Stimulated activated CD8-positive, alpha-beta memory T cell treated with anti-CD3 and anti-CD28 coated beads, Interleukin-12 subunit alpha, Interleukin-12 subunit beta, amount 100 ng/mL, for 1 hour (primary cell): ENCODE results near the gene ABR.
"Not testable (repeated sequence)": the region's sequence is repeated elsewhere in the genome, so short reads cannot be mapped to it uniquely, and the experiment has no call there.

Source experiments
- DNase-seq: peaks from one replicate; pipeline ENCODE4 v3.0.0-alpha.2; 2020; ENCODE audit warnings: low read depth

ABR gene

DNA sequence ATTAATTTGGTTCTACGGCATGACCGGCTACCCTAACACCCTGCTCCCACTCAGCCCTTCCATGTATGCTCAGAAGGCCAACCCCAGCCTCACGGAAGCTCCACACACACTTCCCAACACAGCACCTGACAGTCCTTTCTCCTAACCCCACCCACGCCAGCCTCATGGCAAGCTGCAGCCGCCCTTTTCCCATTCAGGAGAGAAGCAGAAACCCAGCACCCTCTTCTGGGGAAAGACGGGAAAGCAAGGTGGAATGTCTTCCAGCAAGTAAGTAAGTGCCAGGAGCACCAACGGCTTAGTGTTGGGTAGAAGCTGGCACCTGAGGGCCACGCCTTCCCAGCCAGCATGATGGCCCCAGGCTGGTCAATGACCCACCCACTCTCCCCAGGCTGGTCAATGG, 32.1 kb downstream of the ABR start:
- DNase-seq, result no peak

DNA sequence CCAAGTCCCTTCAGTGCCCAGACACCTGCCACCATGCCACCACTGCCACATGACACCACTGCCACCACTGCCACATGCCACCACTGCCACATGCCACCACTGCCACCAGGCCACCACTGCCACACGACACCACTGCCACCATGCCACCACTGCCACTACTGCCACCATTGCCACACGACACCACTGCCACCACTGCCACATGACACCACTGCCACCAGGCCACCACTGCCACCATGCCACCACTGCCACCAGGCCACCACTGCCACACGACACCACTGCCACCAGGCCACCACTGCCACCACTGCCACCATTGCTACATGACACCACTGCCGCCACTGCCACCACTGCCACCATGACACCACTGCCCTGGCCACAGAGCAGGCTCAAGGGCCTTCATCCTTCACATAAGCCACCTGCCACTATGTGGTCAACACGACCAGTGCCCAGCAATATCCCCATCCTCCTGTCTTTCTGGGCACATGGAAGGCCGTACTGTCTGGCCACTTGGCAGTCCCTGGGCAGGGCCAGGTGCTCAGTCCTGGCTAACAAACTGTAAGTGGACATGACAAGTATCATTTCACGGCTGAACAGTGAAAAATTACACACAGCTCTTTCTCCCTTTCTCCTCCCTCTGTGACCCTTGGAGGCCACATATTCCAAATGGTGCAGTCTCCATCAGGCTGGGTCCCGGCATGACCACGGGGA, 33.1 kb downstream of the ABR start:
- DNase-seq, result no peak

DNA sequence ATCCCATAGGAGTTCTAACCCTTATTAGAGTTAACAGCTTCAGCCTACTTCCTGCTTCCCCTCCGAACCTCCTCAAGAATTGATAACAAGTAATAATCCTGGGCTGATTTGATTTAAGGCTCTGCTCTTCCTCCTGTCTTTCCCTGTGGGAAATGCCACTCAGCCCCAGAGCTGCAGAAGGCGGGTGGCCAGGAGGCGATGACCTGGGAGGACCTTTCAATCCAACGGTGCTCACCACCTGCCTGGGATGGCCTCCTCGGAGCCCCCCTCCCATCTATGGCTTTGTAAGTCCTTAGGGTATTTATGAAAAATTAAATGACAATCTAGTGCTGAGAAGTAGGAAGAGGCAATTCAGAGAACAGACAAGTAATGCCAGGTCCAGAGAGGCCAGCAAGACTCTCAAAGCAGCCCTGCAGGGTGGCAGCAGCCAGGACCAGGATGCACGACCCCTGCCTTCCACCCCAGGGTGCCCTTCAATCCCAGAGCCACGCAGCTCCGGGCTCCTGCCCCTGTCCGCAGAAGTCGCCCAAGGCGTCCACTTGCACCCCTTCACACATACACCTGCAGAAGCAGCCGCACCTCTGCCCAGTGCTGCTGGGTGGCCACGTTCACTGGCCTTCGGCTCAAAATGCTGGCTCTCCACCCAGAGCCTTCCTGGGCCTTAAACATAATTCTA, 34.3 kb downstream of the ABR start:
- no peak for DNase-seq

DNA sequence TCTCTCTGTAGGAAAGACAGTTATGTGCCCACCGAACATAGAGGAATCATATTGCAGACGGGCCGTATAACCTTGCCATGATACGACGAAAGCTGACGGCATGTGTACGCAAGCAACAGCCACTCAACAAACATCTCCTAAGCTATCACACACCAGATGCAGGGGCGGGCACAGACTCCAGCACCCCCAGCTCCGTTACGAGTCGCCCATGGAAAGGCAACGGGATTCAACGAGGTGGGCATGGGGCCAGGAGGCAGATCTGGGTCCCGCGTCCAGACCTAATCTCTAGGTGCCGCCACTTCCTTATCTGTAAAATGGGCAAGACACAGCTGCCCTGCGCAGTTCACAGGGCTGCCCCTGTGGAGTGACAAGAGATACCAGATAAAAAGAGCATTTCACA, 35.6 kb downstream of the ABR start:
- DNase-seq, result no peak

DNA sequence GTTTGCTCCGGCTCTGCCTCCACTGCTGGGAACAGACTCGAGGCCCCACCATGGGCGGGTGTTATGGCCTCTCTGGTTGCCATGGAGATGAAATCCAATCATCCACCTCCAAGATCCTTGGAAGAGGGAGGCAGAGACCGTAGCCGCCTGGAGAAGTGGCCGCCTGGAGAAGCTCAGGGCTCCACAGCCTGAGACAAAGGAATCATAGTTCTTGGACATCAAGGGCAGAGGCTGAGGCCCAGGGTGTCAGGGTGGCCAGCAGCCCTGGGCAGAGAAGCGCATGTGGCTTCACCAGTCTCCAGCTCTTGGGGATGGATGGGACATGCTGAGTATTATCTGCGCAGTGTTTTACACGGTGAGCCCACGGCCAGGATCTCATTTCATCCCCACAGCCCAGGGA, 36.2 kb downstream of the ABR start:
- no peak for DNase-seq

DNA sequence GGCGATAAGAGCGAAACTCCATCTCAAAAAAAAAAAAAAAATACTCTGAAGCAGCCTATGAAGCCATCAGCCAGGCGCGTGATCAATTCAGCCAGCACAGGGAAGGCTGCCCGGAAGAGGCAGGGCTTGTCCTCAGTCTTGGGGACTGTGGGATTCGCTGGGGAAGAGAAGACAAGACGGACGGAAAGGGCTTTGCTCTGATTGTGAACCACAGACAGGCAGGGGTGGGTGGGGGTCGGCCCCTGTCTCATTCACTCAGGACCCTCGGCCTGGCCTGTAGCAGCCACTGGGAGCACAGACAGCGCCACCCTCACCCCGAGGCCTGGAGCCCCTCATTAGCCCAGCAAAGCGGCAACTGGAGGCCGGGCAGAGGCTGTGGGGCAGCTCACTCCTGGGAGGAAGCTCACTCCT, 37.2 kb downstream of the ABR start:
- DNase-seq, result no peak

DNA sequence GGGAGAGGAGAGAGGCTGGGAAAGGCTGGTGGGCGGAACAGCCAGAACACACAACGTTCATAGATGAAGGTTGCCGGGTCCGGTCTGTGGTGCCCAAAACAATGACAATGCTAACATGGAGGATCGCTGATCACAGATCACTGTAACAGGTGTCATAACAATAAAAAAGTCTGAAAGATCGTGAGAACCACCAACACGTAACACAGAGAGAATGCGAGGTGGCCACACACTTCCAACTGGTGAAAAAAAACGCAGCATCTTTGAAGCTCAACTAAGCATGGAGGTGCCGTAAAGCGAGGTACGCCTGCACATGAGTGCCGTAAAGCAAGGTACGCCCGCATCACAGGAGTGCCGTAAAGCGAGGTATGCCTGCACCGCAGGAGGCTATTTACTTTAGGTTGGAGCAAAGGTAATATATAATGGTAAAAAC, 42.3 kb downstream of the ABR start:
- no peak for DNase-seq

DNA sequence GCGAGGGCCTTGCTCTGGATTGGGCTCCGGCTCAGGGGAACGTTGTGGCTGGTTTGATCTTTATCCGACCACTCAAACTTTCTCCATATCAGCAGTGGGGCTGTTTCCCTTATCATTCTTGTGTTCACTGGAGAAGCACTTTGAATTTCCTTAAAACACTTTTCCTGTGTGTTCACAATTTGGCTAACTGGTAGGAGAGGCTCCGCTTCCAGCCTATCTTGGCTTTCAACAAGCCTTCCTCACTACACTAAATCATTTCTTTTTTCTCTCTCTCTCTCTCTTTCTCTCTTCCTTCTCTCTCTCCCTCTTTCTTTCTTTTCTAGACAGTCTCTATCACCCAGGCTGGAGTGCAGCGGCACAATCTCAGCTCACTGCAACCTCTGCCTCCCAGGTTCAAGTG, 43.0 kb downstream of the ABR start:
- DNase-seq, result no peak

DNA sequence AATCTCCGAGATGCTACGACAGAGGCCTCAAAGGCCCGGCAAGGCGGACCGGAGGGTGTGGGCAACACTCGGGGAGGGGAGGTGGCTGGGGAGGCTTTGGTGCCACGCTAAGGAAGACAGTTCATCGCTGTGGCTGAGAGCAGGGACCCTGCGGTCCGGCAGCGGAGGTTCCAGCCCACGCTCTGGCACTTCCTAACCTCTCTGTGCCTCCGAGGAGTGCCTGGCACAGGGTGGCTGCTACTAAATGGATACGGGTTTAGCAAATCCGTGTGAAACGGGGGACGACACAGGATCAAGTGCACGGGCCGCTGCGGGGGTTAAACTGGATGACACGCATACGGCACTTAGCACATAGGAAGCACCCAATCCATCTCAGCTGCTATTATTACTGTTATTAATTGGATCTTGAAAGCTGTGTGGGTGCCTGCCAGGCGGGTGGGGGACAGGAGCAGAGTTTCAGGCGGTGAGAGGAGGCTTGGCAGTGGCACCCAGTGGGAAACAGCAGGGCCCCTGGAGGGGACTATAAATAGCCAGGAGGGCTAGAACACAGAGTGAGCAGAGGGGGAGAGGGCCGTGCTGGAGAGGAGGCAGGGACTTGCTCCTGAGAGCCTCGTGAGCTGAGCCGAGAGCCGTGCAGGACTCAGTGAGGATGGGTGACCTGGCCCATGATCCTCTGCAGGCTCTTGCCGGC, 45.0 kb downstream of the ABR start:
- no peak for DNase-seq

DNA sequence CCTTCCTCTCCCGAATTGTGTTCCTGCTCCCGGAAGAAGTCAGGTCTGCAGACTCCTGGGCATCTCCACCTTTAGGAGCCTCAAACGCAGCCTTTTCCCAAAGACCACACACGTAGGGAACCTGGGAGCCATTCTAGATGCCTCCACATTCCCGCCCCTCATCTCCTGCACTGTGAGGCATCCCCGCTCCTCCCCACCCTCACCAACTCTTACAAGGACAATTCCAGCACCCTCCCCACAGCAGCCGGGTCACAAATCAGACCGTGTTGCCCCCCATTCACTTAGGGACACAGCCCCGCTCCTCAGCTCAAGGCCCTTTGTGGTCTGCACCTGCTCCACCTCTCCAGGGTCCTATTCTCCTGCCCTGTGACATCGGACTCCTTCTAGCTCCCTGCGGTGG, 49.6 kb downstream of the ABR start:
- DNase-seq, result no peak

DNA sequence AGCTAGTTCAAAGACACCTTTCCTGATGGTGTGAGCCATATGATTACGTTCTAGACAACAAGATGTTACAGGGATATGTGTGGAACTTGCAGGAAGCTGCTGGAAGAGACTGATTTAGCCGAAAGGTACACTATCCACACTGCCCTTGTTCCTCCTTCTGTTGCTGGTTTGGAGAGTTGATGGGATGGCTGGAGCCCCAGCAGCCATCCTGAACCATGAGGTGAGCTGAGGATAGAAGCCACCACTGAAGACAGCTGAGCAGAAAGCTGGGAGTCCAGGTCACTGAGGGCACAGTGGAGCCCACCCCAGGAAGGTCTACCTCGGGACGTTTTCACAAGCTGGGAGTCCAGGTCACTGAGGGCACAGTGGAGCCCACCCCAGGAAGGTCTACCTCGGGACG, 51.3 kb downstream of the ABR start:
- not testable (repeated sequence) for DNase-seq

DNA sequence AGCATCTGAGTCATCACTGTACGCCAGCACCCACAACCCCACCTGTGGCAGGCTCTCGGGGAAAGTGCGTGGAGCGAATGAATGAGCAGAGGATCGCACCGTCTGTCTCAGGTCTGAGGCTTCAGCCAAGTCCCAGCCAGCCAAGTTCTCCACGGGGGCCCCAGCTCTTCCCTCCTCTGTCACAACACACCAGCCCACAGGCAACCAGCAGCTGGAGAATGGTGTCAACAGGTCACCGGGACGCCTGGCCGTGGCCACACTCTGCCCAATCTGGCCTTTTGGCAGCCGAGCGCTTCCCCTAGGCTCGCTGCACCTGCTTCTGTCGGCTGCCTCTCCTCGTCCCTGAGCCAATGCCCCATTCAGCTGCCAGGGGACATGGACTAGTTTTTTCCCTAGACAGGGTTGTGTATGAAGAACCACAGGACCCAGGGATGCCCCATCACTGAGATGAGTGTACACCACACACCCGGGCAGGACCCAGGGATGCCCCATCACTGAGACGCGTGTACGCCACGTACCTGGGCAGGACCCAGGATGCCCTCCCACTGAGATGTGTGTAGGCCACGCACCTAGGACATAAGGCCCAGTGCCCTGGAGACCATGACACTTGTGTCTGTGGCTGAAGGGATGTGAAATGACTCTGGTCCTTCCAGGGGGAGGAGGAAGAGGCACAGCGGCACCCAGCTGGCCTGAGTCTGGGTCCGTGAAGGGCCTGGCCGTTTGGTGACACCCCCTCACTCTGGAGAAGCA, 52.8 kb downstream of the ABR start:
- DNase-seq, result no peak

DNA sequence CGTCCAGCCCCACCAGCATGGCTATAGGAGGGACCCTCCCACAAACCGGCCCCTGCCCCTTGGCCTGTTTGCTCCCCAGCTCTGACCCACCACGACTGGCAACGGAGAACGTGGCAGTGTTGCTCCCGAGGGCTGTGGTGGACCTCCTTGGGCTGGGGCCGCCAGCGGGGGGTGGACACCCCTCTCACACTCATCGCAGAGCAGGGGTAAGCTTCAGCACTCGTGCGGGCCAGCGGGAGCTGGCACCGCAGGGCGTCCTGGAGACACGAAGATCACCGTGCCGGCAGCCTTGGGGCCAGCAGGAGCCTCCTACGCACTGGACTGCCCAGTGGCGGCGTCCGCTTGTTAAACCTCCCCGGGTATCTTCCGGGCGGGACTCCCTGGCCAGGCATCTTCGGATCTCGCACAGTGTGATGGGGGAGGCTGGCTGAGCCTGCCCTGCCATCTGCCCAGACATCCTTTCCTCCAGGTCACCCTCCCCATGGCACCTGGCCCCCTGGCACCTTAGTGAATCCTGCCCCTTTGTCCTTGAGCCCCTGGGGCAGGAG, 53.5 kb downstream of the ABR start:
- DNase-seq, result no peak

DNA sequence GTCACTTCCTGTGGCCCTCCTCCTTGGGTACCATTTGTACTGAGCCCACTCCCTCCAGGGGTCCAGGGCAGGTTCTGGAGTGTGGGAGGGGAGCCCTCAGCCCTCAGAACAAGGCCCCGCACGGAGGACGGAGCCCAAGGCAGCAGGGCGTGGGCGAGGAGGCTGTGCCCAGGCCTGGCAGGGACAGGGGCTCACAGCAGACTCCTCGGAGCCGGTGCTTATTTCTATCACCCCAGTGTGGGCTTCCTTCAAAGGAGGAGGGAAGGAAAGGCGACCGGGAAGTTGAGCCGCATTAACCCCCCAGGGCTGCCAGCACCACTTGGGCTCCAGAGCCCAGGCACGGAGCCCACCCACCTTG, 54.0 kb downstream of the ABR start:
- DNase-seq, result no peak

DNA sequence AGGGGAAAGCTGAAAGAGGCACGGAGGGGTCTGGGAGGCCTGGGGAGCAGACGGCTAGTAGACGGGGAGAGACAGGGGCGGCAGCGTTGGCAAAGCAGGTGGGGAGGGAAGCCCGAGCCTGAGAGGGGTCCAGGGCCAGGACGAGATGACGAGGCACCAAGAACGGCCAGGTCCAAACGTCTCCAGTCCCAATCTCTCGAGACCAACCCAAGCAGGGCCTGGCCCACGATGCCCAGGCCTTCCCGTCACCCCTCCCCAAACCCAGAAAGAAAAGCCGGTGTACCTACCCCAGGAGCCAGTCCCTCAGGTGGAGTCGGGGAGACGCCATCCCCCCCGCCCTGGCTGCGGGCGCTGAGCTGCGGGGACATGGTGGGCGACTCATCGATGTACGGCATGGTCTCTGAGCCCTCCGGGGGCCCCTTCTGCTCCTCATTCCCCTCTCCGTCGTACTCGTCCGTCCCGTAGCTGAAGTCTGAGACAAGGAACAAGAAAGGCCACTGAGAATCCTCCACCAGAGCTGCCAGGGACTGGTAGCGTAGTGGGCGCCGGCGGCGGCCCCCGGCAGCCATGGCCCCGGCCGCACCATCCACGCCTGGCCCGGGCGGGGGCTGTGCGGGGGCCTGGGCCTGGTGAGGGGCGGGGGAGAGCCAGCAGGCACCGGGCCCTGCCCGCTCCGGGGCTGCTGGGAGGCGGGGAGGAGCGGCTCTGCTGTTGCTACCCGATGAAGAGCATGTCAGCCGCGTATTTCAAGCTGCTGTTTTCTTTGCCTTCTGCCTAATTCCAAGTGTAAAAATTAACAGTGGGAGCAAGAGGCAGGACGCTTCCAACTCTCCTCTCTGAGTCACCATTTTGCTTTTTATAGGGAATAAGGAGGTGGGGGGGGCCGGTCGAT, 54.6 kb downstream of the ABR start:
- DNase-seq, result no peak

DNA sequence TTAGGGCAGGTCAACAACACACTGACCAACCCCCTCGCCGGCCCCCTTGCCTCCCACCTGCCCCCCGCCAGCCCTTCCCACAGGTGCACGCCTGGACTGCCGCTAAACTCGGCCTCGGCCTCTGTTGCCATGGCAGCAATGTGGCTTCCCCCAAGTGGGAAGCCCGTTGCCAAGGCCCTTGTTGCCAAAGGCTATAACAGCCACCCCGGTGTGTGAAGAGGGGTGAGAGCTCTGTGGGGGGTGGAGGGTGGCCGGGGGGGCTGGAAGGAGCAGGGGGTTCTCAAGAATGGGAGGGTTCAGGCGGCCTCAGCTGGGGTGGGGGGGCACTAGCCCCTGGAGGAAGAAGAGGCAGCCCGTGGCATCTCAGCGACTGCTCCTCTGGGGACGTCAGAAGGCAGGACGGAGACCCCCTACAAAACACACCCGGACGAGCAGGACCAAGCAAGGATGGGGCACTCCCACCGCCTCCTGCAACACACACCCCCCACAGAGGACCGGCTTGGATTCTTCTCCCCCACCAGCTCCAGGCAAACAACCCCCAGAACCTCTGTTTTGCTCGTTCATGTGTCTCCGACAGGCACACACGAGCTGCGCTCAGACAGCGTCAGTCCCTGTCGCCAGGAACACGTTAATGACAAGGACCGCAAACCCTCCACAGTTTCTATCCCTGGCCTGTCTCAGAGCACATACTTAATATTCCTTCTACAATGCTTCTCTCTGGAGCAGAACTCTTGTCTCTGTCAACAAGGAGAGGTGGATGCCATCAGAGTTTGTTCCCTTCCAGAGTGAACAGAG, 55.7 kb downstream of the ABR start:
- DNase-seq, result no peak

DNA sequence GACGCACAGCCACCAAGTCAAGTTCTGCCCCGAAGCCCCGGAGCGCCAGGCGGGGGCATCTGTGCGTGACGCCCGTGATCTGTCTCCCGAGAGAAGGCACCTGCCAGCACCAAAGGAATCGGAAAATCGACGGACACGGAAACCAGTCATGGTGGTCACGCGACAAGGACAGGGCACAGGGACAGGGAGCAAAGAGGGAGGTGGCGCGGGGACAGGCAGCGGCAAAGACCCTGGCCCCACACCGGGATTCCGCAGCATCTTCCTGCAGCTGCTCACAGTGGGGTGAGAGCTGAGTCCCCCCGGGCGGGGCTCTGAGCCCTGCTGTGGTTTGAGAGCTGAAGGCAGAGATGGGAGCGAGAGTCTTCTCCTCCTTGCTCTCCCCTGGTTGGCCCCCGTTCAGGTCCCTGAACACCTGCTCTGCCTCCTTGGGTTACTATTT, 56.4 kb downstream of the ABR start:
- no peak for DNase-seq

DNA sequence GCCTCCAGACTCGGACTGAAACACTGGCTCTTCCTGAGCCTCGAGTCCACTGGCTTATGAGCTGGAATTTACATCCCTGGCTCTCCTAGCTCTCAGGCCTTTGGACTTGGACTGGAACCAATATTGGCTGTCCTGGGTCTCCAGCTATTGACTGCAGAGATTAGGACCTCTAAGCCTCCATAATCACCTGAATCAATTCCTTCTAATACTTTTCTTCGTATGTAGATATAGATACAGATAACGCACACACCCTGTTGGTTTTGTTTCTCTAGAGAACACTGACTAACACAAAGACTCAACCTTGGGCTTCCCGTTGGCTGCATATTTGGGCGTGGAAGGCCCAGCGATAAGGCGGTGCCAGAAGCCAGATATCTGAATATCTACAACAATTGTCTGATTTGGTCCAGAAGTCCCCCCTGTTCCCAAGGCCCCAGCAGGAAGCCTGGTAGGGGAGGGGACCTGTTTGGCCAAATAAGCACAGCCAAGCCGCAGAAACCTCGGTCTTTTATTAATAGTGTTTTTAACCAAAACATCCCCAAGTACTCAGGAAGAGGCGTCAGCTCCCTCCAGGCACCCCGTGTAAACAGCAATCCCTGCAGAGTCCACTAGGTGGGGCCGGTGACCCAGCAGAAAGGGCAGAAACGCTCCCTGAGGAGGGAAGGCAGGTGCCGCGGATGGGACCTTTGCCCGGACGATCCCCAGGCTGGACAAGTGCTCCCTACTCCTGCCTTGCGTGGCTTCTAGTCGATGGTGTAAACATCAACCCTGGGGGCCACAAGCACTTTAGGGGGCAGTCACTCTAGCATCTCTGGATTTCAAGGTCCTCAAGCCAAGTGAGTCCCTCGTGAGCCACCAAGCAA, 57.0 kb downstream of the ABR start:
- peak; percentile 77 for DNase-seq

DNA sequence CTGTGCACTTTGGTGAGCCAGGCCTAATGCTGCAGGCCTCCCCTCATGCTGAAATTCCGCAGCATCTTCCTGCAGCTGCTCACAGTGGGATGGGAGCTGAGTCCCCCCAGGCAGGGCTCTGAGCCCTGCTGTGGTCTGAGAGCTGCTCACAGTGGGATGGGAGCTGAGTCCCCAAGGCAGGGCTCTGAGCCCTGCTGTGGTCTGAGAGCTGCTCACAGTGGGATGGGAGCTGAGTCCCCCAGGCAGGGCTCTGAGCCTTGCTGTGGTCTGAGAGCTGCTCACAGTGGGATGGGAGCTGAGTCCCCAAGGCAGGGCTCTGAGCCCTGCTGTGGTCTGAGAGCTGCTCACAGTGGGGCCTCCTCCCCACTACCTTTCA, 58.4 kb downstream of the ABR start:
- DNase-seq, result not testable (repeated sequence)
